ENCODE data around the gene KLHDC10. TPM values are rescaled to one million over a fixed set of nuclear protein-coding genes. Genes with fewer than 3 reads are reported as not detected.

The KLHDC10 gene
- total and polyA plus RNA-seq, 9 donors, result 11.3 to 36.4 (median 26.7) TPM

GRCh38 chr7:130150587-130150986, 80.3 kb downstream of the KLHDC10 start:
- Histone ChIP-seq H3K9me3 (no peaks in the 10 kb centered on the region), H3K36me3 (no peaks in the 10 kb centered on the region), H3K27me3 (no peaks in the 10 kb centered on the region), H3K27ac (no peak overlapping the region), H3K4me3 (no peak overlapping the region), H3K4me1 (ENCODE audit: insufficient read depth) (peaks cover 2% of the 10 kb centered on the region)
- DNase-seq, result no peak
- TF ChIP-seq, protein P1, sequence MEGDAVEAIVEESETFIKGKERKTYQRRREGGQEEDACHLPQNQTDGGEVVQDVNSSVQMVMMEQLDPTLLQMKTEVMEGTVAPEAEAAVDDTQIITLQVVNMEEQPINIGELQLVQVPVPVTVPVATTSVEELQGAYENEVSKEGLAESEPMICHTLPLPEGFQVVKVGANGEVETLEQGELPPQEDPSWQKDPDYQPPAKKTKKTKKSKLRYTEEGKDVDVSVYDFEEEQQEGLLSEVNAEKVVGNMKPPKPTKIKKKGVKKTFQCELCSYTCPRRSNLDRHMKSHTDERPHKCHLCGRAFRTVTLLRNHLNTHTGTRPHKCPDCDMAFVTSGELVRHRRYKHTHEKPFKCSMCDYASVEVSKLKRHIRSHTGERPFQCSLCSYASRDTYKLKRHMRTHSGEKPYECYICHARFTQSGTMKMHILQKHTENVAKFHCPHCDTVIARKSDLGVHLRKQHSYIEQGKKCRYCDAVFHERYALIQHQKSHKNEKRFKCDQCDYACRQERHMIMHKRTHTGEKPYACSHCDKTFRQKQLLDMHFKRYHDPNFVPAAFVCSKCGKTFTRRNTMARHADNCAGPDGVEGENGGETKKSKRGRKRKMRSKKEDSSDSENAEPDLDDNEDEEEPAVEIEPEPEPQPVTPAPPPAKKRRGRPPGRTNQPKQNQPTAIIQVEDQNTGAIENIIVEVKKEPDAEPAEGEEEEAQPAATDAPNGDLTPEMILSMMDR (IDR thresholded peaks at IDR 0.05), result no peak
- TF ChIP-seq EP300 (IDR thresholded peaks at IDR 0.05) (no peak), POLR2A (IDR thresholded peaks at IDR 0.05) (no peak)
- 97% methylated on average over 11 of the region's 11 CpGs for WGBS, 3 donors
- intact Hi-C loops (cut with DNase I), result no loop called here

DNA sequence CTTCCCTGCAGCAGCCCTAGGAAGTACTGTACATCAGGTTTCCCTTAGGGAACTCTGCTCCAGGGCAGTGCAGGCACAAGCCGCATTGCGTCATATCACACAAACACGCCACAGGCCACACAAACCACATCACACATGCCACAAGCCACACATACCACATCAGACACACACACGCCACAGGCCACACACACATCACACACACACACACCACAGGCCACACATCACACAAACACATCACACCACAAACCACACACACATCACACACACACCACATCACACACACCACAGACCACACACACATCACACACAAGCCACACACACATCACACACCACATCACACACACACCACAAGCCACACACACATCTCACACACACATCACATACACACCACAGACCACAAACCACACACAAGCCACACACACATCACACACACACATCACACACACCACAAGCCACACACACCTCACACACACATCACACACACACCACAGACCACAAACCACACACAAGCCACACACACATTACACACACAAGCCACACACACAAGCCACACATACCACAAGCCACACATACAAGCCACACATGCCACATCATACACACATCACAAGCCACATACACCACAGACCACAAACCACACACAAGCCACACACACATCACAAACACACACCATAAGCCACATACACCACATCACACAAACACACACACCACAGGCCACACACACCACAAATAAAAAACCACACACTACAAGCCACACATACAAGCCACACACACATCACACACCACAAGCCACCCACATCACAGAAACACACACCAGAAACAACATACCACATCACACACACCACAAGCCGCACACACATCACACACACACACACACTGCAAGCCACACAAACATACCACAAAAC, 81.5 kb downstream of the KLHDC10 start:
- TF ChIP-seq, protein P1 (IDR thresholded peaks at IDR 0.05), result no peak
- TF ChIP-seq POLR2A (IDR thresholded peaks at IDR 0.05) (no peak), EP300 (IDR thresholded peaks at IDR 0.05) (no peak)

GRCh38 chr7:130152493-130153210, 82.3 kb downstream of the KLHDC10 start:
- WGBS, 3 donors, result 41 to 42% (median 41%) methylated on average over 17 of the region's 17 CpGs
- Histone ChIP-seq H3K4me3 (no peak overlapping the region), H3K27me3 (no peaks in the 10 kb centered on the region), H3K36me3 (no peaks in the 10 kb centered on the region), H3K27ac (no peak overlapping the region), H3K4me1 (ENCODE audit: insufficient read depth) (peaks cover 2% of the 10 kb centered on the region), H3K9me3 (no peaks in the 10 kb centered on the region)
- DNase-seq, result no peak
- intact Hi-C loops (cut with DNase I), result no loop called here
- TF ChIP-seq POLR2A (IDR thresholded peaks at IDR 0.05), result no peak
- TF ChIP-seq, protein P1 (IDR thresholded peaks at IDR 0.05), result no peak
- no peak for TF ChIP-seq EP300 (IDR thresholded peaks at IDR 0.05)

More for the DNA sequence above, 81.5 kb downstream of the KLHDC10 start:
- Histone ChIP-seq H3K27me3 (no peaks in the 10 kb centered on the region), H3K27ac (no peak overlapping the region), H3K9me3 (no peaks in the 10 kb centered on the region), H3K4me3 (no peak overlapping the region), H3K4me1 (ENCODE audit: insufficient read depth) (peaks cover 2% of the 10 kb centered on the region), H3K36me3 (no peaks in the 10 kb centered on the region)
- intact Hi-C loops (cut with DNase I), result no loop called here
- WGBS, 3 donors, result 84 to 97% (median 85%) methylated on average over 5 of the region's 5 CpGs
- DNase-seq, result no peak

DNA sequence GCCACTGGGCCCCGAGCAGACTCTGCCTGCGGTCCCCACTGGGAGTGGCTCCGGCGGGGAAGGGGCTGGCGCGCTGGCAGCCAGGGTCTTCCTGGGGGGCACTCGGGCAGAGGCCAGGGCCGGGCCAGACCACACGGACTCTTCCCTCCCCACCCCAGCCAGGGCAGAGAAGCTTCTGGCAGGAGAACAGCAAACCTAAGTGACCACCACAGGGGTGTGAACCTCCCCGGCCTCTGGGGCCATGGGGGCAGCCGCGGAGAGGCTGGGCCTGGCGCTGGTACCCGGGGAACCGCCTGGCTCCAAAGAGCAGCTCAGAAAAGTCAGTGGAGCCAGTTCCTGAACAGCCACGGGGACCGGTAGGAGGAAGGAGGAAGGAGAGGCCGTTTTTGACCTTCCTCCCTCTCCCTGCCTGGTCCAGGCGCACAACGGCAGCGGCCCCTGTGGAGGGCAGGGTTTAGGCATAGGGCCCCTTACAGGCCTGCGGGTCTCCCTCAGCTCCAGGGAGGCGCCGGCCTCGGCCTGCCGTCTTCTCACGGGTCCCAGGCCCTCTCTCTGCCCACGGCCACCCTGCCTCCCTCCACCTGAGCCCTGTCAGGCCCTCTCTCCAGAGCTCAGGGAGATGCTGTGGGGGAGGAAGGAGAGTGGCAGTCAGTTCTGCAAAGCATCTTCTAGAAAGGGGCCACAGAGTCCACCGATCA, 83.0 kb downstream of the KLHDC10 start:
- no peak overlapping the region for H3K27ac ChIP-seq
- no peak for TF ChIP-seq EP300 (IDR thresholded peaks at IDR 0.05)
- TF ChIP-seq, protein P1 (IDR thresholded peaks at IDR 0.05), result no peak
- no peak for TF ChIP-seq POLR2A (IDR thresholded peaks at IDR 0.05)
- intact Hi-C loops (cut with DNase I), result no loop called here

More for the DNA sequence above, 83.0 kb downstream of the KLHDC10 start:
- no peak overlapping the region for H3K4me3 ChIP-seq
- peaks cover 2% of the 10 kb centered on the region for H3K4me1 ChIP-seq (ENCODE audit: insufficient read depth)
- DNase-seq, result no peak
- H3K36me3 ChIP-seq, result no peaks in the 10 kb centered on the region
- no peaks in the 10 kb centered on the region for H3K27me3 ChIP-seq
- WGBS, 3 donors, result 30 to 35% (median 30%) methylated on average over 23 to 29 of the region's 29 CpGs
- no peaks in the 10 kb centered on the region for H3K9me3 ChIP-seq
